Type B pancreatic cell (in vitro differentiated cells): Measurements from ENCODE around the gene GABPB1. TPM values are rescaled to one million over a fixed set of nuclear protein-coding genes. Genes with fewer than 3 reads are reported as not detected.

Source experiments
- DNase-seq: peaks from one replicate; pipeline ENCODE4 v3.0.0; 2021; ENCODE audit warnings: mixed read lengths; ENCODE audit not compliant: unreplicated experiment; ENCODE audit errors: extremely low spot score
- H3K27ac Mint-ChIP-seq: 2 replicates; pipeline ENCODE4 v1.8.0; 2021; ENCODE audit warnings: mild to moderate bottlenecking, mixed read lengths
- H3K27me3 Mint-ChIP-seq: 2 replicates; pipeline ENCODE4 v1.8.0; 2021; ENCODE audit warnings: mixed read lengths
- H3K36me3 Mint-ChIP-seq: 2 replicates; pipeline ENCODE4 v1.8.0; 2021; ENCODE audit warnings: mixed read lengths
- H3K4me1 Mint-ChIP-seq: one replicate; pipeline ENCODE4 v1.8.0; 2021; ENCODE audit warnings: mixed read lengths; ENCODE audit not compliant: unreplicated experiment
- H3K4me3 Mint-ChIP-seq: 2 replicates; pipeline ENCODE4 v1.8.0; 2021; ENCODE audit warnings: mild to moderate bottlenecking, mixed read lengths
- H3K9me3 Mint-ChIP-seq: 2 replicates; pipeline ENCODE4 v1.8.0; 2021; ENCODE audit warnings: mixed read lengths
- CTCF ChIP-seq: fragments of 200-600 bp; sonication (generic); conservative IDR thresholded peaks from 2 replicates; pipeline ENCODE4 v1.5.0; 2021; ENCODE audit warnings: antibody characterized with exemption, mild to moderate bottlenecking
- total RNA-seq: library from RNA; stranded (reverse); gene quantifications from 2 replicates; pipeline ENCODE4 v1.2.1, GENCODE V29; 2021; ENCODE audit warnings: low replicate concordance

The GABPB1 gene
- total RNA-seq, 1 donor from 2014 or later, result 27.8 TPM

- Mint-ChIP-seq H3K4me1 (no peaks in the 10 kb centered on the region), H3K36me3 (no peaks in the 10 kb centered on the region), H3K27ac (no peak overlapping the region), H3K27me3 (peaks cover 8% of the 10 kb centered on the region), H3K4me3 (no peak overlapping the region), H3K9me3 (peaks cover 4% of the 10 kb centered on the region)
- no peak for DNase-seq
- TF ChIP-seq CTCF, result no peak
These were observed 94.0 kb downstream of the GABPB1 start for GRCh38 chr15:50260969-50261496.

- TF ChIP-seq CTCF, result no peak
- H3K4me3 Mint-ChIP-seq, result no peak overlapping the region
- no peaks in the 10 kb centered on the region for H3K36me3 Mint-ChIP-seq
These were observed 95.7 kb downstream of the GABPB1 start for GRCh38 chr15:50259276-50259675.

GRCh38 chr15:50257924-50258323, 97.1 kb downstream of the GABPB1 start:
- no peak for DNase-seq
- Mint-ChIP-seq H3K27ac (no peak overlapping the region), H3K27me3 (peaks cover 7% of the 10 kb centered on the region), H3K4me3 (no peak overlapping the region), H3K4me1 (no peaks in the 10 kb centered on the region), H3K9me3 (peaks cover 4% of the 10 kb centered on the region), H3K36me3 (no peaks in the 10 kb centered on the region)
- TF ChIP-seq CTCF, result no peak

More at GRCh38 chr15:50259276-50259675, 95.7 kb downstream of the GABPB1 start:
- no peak for DNase-seq
- H3K27ac Mint-ChIP-seq, result no peak overlapping the region
- H3K4me1 Mint-ChIP-seq, result no peaks in the 10 kb centered on the region
- peaks cover 4% of the 10 kb centered on the region for H3K9me3 Mint-ChIP-seq
- peaks cover 4% of the 10 kb centered on the region for H3K27me3 Mint-ChIP-seq

- Mint-ChIP-seq H3K36me3 (no peaks in the 10 kb centered on the region), H3K27me3 (peaks cover 7% of the 10 kb centered on the region), H3K4me3 (no peak overlapping the region), H3K4me1 (no peaks in the 10 kb centered on the region), H3K9me3 (peaks cover 4% of the 10 kb centered on the region), H3K27ac (no peak overlapping the region)
- DNase-seq, result no peak
- TF ChIP-seq CTCF, result no peak
These were observed 97.7 kb downstream of the GABPB1 start for GRCh38 chr15:50257332-50257731.

GRCh38 chr15:50256188-50257041, 98.6 kb downstream of the GABPB1 start:
- Mint-ChIP-seq H3K27me3 (peaks cover 7% of the 10 kb centered on the region), H3K4me3 (no peak overlapping the region), H3K9me3 (peaks cover 4% of the 10 kb centered on the region), H3K36me3 (no peaks in the 10 kb centered on the region), H3K27ac (no peak overlapping the region), H3K4me1 (no peaks in the 10 kb centered on the region)
- TF ChIP-seq CTCF, result no peak
- DNase-seq, result no peak
